SK-N-MC (cell line): ENCODE data around the gene ADAMTSL3.
"Not testable (repeated sequence)": the region's sequence is repeated elsewhere in the genome, so short reads cannot be mapped to it uniquely, and the experiment has no call there.

ENCODE experiments used
- DNase-seq: peaks from one replicate; pipeline ENCODE4 v3.0.0-alpha.2; 2011; ENCODE audit warnings: low read depth, low spot score
- H3K27ac ChIP-seq: fragments of 200-600 bp; sonication (generic); 2 replicates; pipeline ENCODE4 v1.5.1; 2016; ENCODE audit warnings: mixed run types
- H3K36me3 ChIP-seq: fragments of 200-600 bp; sonication (generic); 2 replicates; pipeline ENCODE4 v1.6.1; 2017; ENCODE audit warnings: antibody characterized with exemption, low read length, mixed read lengths; ENCODE audit not compliant: insufficient read depth
- H3K4me3 ChIP-seq: fragments of 200-600 bp; sonication (generic); 2 replicates; pipeline ENCODE4 v1.5.1; 2016
- H3K9ac ChIP-seq: fragments of 200-600 bp; sonication (generic); 2 replicates; pipeline ENCODE4 v1.8.0; 2017; ENCODE audit warnings: mixed run types, mixed read lengths; ENCODE audit not compliant: insufficient read length
- H3K9me3 ChIP-seq: fragments of 200-600 bp; sonication (generic); 2 replicates; pipeline ENCODE4 v1.6.1; 2017; ENCODE audit warnings: low read depth, mild to moderate bottlenecking, antibody characterized with exemption, low read length, moderate library complexity, mixed read lengths
- EZH2 ChIP-seq: fragments of 200-600 bp; sonication (generic); IDR thresholded peaks from one replicate; pipeline ENCODE4 v1.6.1; 2017; ENCODE audit warnings: antibody characterized with exemption
- FOXP2 ChIP-seq: optimal IDR thresholded peaks from 2 replicates; pipeline ENCODE3; 2011; ENCODE audit warnings: mild to moderate bottlenecking, moderate library complexity; ENCODE audit not compliant: insufficient read depth; ENCODE audit errors: extremely low read length, control extremely low read depth
- POLR2AphosphoS5 ChIP-seq: IDR thresholded peaks from 2 replicates; pipeline ENCODE4 v1.6.1; 2012; ENCODE audit warnings: mild to moderate bottlenecking, low read depth, low read length, borderline replicate concordance

The ADAMTSL3 gene

DNA sequence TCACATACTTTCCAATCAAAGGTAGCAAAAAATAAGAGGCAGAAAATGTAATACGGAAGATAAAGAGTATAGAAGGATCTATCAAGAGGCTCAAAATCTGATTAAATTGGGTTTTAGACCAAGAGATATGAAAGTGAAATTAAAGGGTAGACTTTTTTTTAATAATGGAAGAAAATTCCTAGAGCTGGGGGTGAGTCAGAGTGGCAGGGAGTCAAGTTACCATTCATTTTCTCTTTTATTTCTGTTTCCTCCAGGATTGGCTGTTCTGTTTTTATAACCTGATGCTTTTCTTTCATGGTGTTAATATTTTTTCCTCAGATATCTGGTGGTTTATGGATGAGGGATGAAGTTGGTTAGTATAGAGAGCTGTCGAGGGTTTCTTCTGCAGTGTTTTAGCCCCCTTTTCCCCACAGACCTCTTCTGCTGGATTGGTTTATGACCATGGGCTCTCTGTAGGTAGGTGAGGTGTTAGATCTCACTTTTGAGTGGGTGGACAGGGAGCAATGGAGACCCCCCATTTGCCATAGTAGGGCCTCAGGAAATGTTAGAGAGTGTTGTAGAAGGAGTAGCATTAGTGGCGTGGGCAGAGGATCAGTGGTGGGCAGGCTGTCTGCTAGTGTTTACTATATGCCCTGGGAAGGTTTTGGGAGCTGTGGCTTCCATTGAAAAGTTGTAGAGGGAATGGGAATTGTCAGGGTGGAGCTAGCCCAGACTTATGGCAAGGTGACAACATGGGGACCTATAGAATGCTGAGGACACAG is 380.1 kb downstream of the ADAMTSL3 start:
- H3K9me3 ChIP-seq = no peaks in the 10 kb centered on the region
- no peak overlapping the region for H3K27ac ChIP-seq
- no peak overlapping the region for H3K4me3 ChIP-seq
- TF ChIP-seq FOXP2 (no peak), EZH2 (no peak), POLR2AphosphoS5 (no peak)
- no peaks in the 10 kb centered on the region for H3K36me3 ChIP-seq
- no peak overlapping the region for H3K9ac ChIP-seq
- DNase-seq = no peak

DNA sequence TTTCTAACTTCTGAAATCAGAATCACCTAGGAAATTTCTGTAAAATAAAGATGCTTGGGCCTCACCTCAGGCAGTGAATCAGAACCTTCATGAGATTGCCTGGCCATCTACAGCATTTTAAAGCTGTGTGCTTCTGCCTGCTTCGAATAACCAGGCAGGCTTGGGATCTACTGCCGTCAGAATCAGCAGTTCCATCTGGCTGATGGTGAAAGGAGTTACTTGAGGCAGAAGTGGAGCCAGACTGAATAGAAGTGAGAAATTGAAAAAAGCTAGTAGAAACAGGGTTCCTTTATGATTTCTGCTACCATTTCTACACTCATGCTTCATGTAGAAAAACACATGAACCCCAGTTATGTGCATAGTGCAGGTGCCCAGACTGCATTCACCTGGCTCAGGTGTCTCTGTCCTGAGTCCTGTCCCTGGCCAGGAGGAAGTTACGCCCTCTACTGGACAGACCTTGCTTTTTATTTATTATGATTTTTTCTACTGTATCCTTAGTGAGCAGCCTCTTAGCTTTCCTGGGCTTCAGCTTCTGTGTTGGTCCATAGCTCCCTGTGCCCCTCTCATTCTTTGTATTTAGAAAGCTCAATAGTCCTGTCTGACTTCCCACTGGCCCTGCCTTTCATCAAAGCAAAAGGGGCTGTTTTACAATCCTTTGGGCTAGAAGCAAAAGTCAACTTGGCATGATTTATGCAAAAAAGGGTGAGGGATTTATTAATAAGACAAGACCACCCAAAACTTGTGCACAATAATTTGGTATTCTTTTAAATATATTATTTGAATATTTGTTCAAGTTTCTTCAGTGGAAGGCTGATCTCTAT is 380.9 kb downstream of the ADAMTSL3 start:
- no peak for DNase-seq
- Histone ChIP-seq H3K36me3 (no peaks in the 10 kb centered on the region), H3K4me3 (no peak overlapping the region), H3K27ac (no peak overlapping the region), H3K9me3 (no peaks in the 10 kb centered on the region), H3K9ac (no peak overlapping the region)
- TF ChIP-seq POLR2AphosphoS5 (no peak), FOXP2 (no peak), EZH2 (no peak)

DNA sequence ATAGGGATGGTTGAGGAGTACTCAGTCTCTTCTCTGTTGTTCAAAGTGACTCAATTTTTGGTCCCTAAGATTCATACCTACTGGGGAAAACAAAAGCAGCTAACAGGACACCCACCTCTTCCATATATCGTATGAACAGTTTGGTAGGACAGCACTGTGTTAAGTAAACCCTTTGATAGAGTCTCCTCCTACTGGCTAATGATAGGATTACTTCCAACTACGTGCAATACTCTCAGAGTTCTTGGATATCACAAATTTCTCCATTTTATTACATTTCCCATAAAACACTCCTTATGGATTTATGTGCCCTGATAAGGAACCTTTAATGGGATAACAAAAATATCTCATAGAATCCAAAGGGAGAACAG is 381.5 kb downstream of the ADAMTSL3 start:
- DNase-seq = no peak
- no peaks in the 10 kb centered on the region for H3K9me3 ChIP-seq
- no peak overlapping the region for H3K9ac ChIP-seq
- no peak overlapping the region for H3K4me3 ChIP-seq
- H3K36me3 ChIP-seq = no peaks in the 10 kb centered on the region
- H3K27ac ChIP-seq = no peak overlapping the region
- TF ChIP-seq FOXP2 = no peak
- no peak for TF ChIP-seq EZH2
- TF ChIP-seq POLR2AphosphoS5 = no peak

GRCh38 chr15:84037301-84037700 is 383.4 kb downstream of the ADAMTSL3 start:
- Histone ChIP-seq H3K4me3 (no peak overlapping the region), H3K9me3 (no peaks in the 10 kb centered on the region), H3K27ac (no peak overlapping the region), H3K9ac (no peak overlapping the region), H3K36me3 (no peaks in the 10 kb centered on the region)
- no peak for TF ChIP-seq POLR2AphosphoS5
- no peak for TF ChIP-seq EZH2
- TF ChIP-seq FOXP2 = no peak
- DNase-seq = no peak

- DNase-seq, H3K27ac ChIP-seq, H3K9me3 ChIP-seq, H3K9ac ChIP-seq, H3K4me3 ChIP-seq, H3K36me3 ChIP-seq: not testable (repeated sequence)
These were observed 388.6 kb downstream of the ADAMTSL3 start for GRCh38 chr15:84042434-84043056.

DNA sequence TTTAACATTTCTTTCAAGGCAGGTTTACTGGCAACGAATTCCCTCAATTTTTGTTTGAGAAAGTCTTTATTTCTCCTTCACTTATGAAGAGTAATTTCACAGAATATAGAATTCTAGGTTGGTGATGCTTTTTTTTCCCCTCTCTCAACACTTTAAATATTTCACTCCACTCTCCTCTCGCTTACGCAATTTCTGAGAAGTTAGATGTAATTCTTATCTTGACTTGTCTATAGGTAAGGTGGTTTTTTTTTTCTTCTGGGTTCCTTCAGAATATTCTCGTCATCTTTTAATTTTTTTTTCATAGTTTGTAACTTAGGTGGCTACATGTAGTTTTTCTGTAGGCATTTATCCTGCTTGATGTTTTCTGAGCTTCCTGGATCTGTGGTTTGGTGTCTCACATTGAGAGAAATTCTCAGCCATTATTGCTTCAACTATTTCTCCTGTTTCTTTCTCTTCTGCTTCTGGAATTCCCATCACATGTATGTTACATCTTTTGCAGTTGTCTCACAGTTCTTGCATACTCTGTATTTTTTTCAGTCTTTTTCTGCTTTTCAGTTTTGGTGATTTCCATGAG is 392.2 kb downstream of the ADAMTSL3 start:
- Histone ChIP-seq H3K9ac (no peak overlapping the region), H3K4me3 (no peak overlapping the region), H3K9me3 (no peaks in the 10 kb centered on the region), H3K36me3 (no peaks in the 10 kb centered on the region), H3K27ac (no peak overlapping the region)
- no peak for DNase-seq
- TF ChIP-seq POLR2AphosphoS5 (no peak), FOXP2 (no peak), EZH2 (no peak)

- not testable (repeated sequence) for H3K4me3 ChIP-seq, H3K9me3 ChIP-seq, DNase-seq, H3K9ac ChIP-seq, H3K27ac ChIP-seq, H3K36me3 ChIP-seq
These were observed 395.6 kb downstream of the ADAMTSL3 start for GRCh38 chr15:84049480-84049879.

DNA sequence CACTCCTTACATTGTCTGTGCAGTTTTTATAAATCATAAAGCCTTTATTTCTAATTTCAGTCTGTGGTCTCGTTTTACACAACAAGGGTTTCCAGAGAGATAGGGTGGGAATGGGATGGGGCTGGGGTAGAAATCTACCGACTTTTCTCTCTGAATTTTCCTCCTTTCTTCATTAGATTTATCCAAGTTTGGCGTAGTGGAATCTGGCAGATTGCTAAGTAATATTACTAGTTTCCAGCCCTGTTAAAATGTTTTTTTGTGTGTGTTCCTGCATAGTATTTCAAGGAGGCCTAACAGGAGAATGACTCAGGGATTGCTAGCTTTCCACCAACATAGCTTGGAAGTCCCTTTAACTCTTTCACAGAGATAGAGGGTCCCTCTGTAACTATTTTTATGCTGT is 396.2 kb downstream of the ADAMTSL3 start:
- Histone ChIP-seq H3K9me3 (no peaks in the 10 kb centered on the region), H3K4me3 (no peak overlapping the region), H3K9ac (no peak overlapping the region), H3K27ac (no peak overlapping the region), H3K36me3 (no peaks in the 10 kb centered on the region)
- TF ChIP-seq EZH2 = no peak
- no peak for TF ChIP-seq POLR2AphosphoS5
- TF ChIP-seq FOXP2 = no peak
- no peak for DNase-seq

DNA sequence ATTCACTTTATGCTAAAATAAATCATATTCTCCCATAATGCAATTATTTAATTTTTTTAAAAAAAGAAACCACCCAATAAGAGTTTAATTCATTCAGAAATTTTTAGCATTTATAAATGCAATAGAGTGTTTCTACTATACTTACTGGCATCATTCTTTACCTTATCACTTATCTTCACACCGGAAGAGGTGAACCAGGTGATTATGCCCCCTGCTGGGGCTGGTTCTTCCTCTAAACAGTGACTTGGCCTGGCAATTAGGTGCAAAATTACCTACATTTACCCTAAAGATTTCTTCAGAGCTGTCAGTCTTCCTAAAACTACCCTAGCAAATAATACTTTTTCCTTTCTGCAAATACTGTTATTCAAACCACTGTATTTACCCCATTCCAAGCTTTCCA is 397.2 kb downstream of the ADAMTSL3 start:
- H3K9me3 ChIP-seq = not testable (repeated sequence)

GRCh38 chr15:84054544-84054943 is 400.6 kb downstream of the ADAMTSL3 start:
- not testable (repeated sequence) for H3K9ac ChIP-seq, H3K36me3 ChIP-seq, DNase-seq

More for the DNA sequence above, 397.2 kb downstream of the ADAMTSL3 start:
- H3K27ac ChIP-seq, DNase-seq, H3K4me3 ChIP-seq, H3K9ac ChIP-seq, H3K36me3 ChIP-seq: not testable (repeated sequence)

More at GRCh38 chr15:84054544-84054943, 400.6 kb downstream of the ADAMTSL3 start:
- not testable (repeated sequence) for H3K27ac ChIP-seq, H3K4me3 ChIP-seq, H3K9me3 ChIP-seq
